ENCODE results near the gene PITX1.

The PITX1 gene

DNA sequence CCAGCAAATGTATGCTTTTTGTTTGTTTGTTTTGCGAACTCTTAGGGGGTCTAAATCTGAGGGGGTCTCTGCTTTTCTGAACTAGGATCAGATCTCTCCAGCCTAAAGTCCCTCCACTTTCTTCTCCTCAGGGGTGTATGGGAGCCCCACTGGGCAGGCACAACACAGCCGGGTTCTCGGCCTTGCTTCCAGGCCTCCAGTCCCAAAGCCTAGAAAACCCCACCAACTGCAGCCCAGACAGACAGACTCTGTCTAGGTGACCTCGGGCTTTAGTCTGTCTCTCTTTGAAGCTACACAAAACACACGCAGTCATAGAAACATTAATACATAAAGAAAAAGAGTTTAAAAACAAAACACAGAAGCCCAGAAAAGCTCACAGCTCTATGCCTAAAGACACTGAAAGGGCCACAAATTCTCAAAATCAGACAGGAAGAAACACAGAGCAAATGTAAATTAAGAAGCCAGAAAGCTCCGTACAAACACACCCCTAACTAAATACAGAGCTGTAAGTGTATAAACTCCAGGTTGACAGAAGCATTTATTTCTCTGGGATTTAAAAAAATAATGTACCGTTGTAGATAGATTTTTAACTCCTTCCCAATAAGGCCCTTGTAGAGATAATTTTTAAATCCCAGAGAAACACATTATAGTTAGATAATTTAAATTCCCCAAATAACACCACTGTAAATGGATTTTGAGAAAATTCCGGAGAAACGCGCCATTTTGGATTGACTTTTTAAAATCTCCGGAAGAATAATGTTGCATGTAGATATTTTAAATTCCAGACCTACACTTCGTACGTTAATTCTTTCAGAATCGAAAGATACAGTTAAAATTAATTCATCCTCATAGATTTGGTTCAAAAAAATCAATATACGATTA, 2.0 kb downstream of the PITX1 start:
- TF ChIP-seq, protein P1, sequence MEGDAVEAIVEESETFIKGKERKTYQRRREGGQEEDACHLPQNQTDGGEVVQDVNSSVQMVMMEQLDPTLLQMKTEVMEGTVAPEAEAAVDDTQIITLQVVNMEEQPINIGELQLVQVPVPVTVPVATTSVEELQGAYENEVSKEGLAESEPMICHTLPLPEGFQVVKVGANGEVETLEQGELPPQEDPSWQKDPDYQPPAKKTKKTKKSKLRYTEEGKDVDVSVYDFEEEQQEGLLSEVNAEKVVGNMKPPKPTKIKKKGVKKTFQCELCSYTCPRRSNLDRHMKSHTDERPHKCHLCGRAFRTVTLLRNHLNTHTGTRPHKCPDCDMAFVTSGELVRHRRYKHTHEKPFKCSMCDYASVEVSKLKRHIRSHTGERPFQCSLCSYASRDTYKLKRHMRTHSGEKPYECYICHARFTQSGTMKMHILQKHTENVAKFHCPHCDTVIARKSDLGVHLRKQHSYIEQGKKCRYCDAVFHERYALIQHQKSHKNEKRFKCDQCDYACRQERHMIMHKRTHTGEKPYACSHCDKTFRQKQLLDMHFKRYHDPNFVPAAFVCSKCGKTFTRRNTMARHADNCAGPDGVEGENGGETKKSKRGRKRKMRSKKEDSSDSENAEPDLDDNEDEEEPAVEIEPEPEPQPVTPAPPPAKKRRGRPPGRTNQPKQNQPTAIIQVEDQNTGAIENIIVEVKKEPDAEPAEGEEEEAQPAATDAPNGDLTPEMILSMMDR (IDR thresholded peaks at IDR 0.05; ENCODE audit: low read depth, low read length) = no peak
- Histone ChIP-seq H3K27ac (peak overlapping the region; percentile 91), H3K9me3 (ENCODE audit: severe bottlenecking) (no peaks in the 10 kb centered on the region), H3K27me3 (ENCODE audit: insufficient read depth, low read depth, severe bottlenecking) (no peaks in the 10 kb centered on the region), H3K36me3 (peaks cover 36% of the 10 kb centered on the region), H3K4me3 (ENCODE audit: low read depth, low read length) (peak overlapping the region; percentile 88)
- no peak for DNase-seq

DNA sequence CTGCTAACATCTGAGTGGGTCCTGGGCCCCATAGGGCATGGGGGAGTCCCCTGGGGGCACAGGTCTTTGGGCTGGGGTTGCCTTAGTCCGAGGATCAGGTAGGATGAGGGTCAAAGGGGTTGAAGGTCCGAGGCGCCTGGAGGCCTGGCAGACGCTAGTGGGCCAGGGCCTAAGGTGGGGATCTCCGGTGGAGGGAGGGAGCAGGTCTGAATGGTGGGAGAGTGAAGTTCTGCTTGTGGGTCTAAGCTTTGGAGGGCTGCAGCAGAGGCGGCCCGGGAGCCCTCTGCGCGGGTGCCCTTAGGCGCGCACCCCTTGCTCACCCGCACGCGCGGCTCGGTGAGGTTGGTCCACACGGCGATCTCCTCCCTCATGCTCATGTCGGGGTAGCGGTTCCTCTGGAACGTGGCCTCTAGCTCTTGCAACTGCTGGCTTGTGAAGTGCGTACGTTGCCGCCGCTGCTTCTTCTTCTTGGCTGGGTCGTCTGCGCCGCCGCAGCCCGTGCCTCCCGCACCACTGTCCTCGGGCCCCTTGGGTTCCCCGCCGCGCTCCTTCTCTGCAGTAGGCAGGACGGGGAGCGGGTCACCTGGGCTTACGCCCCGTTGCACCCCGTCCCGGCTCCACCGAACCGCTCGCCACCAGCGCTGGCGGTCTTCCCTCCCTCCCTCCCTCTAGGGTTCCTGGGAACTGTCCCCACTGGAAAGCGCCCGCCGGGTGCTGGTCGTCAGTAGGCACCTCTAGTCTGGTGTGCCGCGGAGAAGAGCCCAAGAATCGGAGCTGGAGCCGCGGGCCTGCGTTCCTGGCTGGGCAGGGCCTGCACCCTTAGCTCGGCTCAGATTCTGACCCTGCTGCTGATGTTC, 2.8 kb downstream of the PITX1 start:
- Histone ChIP-seq H3K9me3 (ENCODE audit: severe bottlenecking) (no peaks in the 10 kb centered on the region), H3K27ac (peak overlapping the region; percentile 91), H3K4me3 (ENCODE audit: low read depth, low read length) (no peak overlapping the region), H3K36me3 (peaks cover 45% of the 10 kb centered on the region), H3K27me3 (ENCODE audit: insufficient read depth, low read depth, severe bottlenecking) (no peaks in the 10 kb centered on the region)
- DNase-seq = no peak
- TF ChIP-seq, protein P1 (IDR thresholded peaks at IDR 0.05; ENCODE audit: low read depth, low read length) = no peak

- peak; percentile 91 for DNase-seq
- peak overlapping the region; percentile 91 for H3K27ac ChIP-seq
- TF ChIP-seq, protein P1 (IDR thresholded peaks at IDR 0.05; ENCODE audit: low read depth, low read length) = no peak
- H3K9me3 ChIP-seq (ENCODE audit: severe bottlenecking) = no peaks in the 10 kb centered on the region
- no peaks in the 10 kb centered on the region for H3K27me3 ChIP-seq (ENCODE audit: insufficient read depth, low read depth, severe bottlenecking)
- H3K36me3 ChIP-seq = peaks cover 50% of the 10 kb centered on the region
- H3K4me3 ChIP-seq (ENCODE audit: low read depth, low read length) = no peak overlapping the region
Observed at GRCh38 chr5:135030123-135030955, 3.7 kb downstream of the PITX1 start.

DNA sequence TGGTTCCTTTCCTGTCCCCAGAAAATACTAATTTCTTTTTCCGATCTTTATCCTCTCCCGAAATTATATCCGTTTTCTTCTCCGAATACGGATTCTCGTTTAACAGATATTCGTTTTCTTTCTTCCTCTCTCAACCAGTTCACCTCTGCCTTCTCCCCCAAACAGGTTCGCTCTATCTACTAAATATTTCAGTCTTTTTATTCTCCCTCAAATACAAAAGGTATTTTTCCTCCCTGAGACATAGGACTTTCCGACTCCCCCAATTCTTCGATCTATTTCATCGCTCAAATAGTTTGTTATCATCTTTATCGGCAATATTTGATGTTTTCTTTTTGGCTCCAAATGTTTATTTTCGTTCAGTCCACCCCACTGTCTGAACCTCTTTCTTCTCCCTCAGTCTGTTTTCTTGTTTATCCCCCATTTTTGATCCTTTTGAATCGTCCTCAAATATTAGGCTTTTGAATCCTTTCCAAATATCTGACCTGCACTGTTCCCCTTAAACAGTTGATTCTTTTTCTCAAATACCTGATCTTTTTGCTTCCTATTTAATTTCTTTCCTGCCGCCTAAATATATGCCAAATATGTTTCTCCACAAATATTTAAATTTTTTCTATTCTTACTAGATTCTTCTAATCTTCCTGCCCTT, 4.4 kb downstream of the PITX1 start:
- no peaks in the 10 kb centered on the region for H3K27me3 ChIP-seq (ENCODE audit: insufficient read depth, low read depth, severe bottlenecking)
- TF ChIP-seq, protein P1 (IDR thresholded peaks at IDR 0.05; ENCODE audit: low read depth, low read length) = no peak

More for the DNA sequence above, 4.4 kb downstream of the PITX1 start:
- peak overlapping the region; percentile 91 for H3K27ac ChIP-seq
- no peaks in the 10 kb centered on the region for H3K9me3 ChIP-seq (ENCODE audit: severe bottlenecking)
- H3K4me3 ChIP-seq (ENCODE audit: low read depth, low read length) = no peak overlapping the region
- peaks cover 50% of the 10 kb centered on the region for H3K36me3 ChIP-seq
- DNase-seq = no peak

Data from WERI-Rb-1 (cell line).